ENCODE measurements around the gene GPR89A.
"Not testable (repeated sequence)": the region's sequence is repeated elsewhere in the genome, so short reads cannot be mapped to it uniquely, and the experiment has no call there.

DNA sequence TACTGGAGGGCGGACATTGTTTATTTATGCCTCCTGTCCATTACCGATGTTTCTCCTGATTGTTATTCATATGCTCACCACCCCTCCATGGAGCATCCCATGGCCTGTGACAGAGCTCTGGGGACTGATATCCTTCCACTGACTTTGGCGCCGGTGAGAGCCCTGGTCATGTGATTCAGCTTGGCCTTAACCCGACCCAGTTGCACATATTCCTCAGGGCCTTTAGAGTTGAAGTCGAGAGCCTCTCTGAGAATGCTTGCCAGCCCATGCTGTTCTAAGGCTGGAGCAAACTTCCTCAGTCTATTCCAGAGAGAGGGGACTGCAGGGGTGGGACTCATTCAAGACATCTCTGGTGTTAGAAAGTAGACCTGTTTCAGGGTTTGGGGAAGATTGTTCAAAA, 11.6 kb upstream of the GPR89A start:
- not testable (repeated sequence) for TF ChIP-seq ZNF274 (IDR thresholded peaks at IDR 0.05; ENCODE audit: low read depth, low read length); YY1 (IDR thresholded peaks at IDR 0.05; ENCODE audit: insufficient read depth, insufficient read length); SUZ12 (IDR thresholded peaks at IDR 0.05; ENCODE audit: extremely low read depth, insufficient read depth, insufficient read length)

Data from NT2/D1 (cell line).